NCI-H2196 (cell line): ENCODE data around the gene BACH2.
A peak's percentile ranks its signal among the peaks of the same experiment; 100 is the strongest.
"Not testable (repeated sequence)": the region's sequence is repeated elsewhere in the genome, so short reads cannot be mapped to it uniquely, and the experiment has no call there.

ENCODE experiments used
- DNase-seq: peaks from one replicate; lab custom pipeline; 2025; ENCODE audit not compliant: unreplicated experiment; lab: John Stamatoyannopoulos, UW

Gene BACH2

GRCh38 chr6:90076511-90077415 lies 219.9 kb downstream of the BACH2 start:
- DNase-seq: no peak

GRCh38 chr6:90074161-90074850 lies 222.3 kb downstream of the BACH2 start:
- DNase-seq: no peak

GRCh38 chr6:90072935-90073464 lies 223.6 kb downstream of the BACH2 start:
- DNase-seq: no peak

GRCh38 chr6:90072501-90072900 lies 224.1 kb downstream of the BACH2 start:
- DNase-seq: no peak

GRCh38 chr6:90068703-90069523 lies 227.7 kb downstream of the BACH2 start:
- DNase-seq: no peak

- peak; percentile 15 for DNase-seq
Measured at GRCh38 chr6:90068264-90068663, 228.4 kb downstream of the BACH2 start.

- no peak for DNase-seq
Measured at GRCh38 chr6:90066697-90067096, 229.9 kb downstream of the BACH2 start.

GRCh38 chr6:90065173-90065572 lies 231.5 kb downstream of the BACH2 start:
- DNase-seq: no peak

- no peak for DNase-seq
Measured at GRCh38 chr6:90062667-90063066, 234.0 kb downstream of the BACH2 start.

GRCh38 chr6:90062051-90062450 lies 234.6 kb downstream of the BACH2 start:
- no peak for DNase-seq

GRCh38 chr6:90059178-90059577 lies 237.5 kb downstream of the BACH2 start:
- DNase-seq: not testable (repeated sequence)

GRCh38 chr6:90055924-90056323 lies 240.7 kb downstream of the BACH2 start:
- not testable (repeated sequence) for DNase-seq

- not testable (repeated sequence) for DNase-seq
Measured at GRCh38 chr6:90054193-90054592, 242.4 kb downstream of the BACH2 start.

GRCh38 chr6:90053614-90054013 lies 243.0 kb downstream of the BACH2 start:
- no peak for DNase-seq

- DNase-seq: no peak
Measured at GRCh38 chr6:90049295-90049694, 247.3 kb downstream of the BACH2 start.

- no peak for DNase-seq
Measured at GRCh38 chr6:90048206-90048967, 248.3 kb downstream of the BACH2 start.

GRCh38 chr6:90045535-90045934 lies 251.1 kb downstream of the BACH2 start:
- DNase-seq: no peak

- no peak for DNase-seq
Measured at GRCh38 chr6:90044833-90045381, 251.7 kb downstream of the BACH2 start.

- no peak for DNase-seq
Measured at GRCh38 chr6:90044182-90044832, 252.3 kb downstream of the BACH2 start.

GRCh38 chr6:90040931-90041330 lies 255.7 kb downstream of the BACH2 start:
- DNase-seq: no peak
